ENCODE measurements around the gene GTPBP3.

GTPBP3 gene

DNA sequence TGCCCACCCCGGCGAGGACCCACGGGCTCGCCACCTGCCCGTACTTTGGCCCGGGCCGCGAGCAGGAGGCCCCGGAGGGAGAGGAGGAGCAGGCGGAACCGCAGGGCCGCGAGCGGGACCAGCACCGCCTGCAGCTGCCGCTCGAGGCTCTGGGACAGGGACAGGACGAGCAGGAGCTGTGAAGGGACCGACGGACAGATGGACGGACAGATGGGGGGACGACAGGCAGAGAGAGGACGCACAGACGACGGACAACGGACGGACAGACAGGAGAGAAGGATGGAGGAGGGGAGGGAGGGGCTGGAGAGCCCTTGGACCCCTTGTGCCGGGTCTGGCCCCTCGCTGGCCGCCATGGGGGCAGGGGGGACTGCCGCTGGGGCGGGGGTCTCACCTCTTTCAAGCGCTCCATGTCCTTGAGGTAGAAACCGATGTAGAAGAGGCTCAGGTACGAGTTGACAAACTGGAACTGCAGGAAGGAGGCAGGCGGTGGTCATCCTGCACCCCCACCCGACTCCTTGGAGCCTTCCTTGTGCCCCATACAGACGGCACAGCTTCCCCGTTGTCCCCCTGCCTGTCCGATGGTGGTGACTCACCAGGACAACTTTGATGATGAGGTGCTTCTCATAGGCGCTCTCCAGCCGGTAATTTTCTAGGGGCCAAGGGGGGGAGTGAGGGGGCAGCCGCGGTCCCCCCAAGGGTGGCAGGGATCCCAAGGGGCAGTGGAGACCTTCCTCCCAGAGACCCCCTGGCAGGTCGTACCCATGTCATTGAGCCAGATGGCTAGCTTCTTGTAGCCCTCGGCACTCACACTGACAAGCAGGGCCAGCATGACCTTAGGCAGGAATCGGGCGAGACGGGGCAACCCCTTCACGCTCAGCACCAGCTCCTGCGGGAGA, 7.7 kb upstream of the GTPBP3 start:
- no peak for DNase-seq

DNA sequence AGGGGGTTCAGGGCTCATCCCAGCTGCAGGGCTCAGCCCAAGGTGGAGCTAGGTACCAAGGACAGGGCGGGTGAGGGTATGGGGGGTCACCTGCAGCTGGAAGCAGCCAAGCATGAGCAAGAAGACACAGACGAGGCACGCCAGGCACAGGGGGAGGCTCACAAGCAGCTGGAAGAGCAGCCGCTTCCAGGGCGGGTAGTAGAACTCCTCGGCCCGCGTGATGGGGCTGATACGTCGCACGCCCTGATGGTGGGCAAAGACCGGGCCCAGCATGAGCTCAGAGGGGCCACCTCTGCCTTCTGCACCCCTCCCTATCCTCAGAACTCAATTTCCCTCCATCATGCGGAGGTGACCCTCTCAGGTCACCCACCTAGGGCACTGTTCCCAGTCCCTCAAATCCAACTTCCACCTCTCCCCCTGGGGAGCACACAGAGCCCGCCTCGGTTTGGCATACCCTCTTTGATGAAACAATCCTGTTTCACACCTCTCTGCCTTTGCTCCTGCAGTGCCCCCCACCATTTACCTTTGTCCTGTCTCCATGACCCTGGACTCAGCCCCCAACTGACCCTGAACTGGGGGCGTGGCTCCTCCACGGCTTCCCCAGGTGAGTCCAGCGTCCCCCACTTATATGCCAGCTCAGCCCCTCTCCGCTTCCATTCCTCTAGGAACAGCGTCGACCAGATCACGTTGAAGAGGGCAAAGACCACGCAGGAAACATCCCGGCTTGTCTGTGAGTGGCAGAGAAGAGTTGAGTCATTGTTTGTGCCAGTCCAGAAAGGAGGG, 6.9 kb upstream of the GTPBP3 start:
- DNase-seq = no peak

- no peak for DNase-seq
Measured at GRCh38 chr19:17331045-17331558, 6.3 kb upstream of the GTPBP3 start.

GRCh38 chr19:17332360-17332676, 5.0 kb upstream of the GTPBP3 start:
- DNase-seq = no peak

- DNase-seq = peak; percentile 15
Measured at GRCh38 chr19:17332677-17333581, 4.4 kb upstream of the GTPBP3 start.

DNA sequence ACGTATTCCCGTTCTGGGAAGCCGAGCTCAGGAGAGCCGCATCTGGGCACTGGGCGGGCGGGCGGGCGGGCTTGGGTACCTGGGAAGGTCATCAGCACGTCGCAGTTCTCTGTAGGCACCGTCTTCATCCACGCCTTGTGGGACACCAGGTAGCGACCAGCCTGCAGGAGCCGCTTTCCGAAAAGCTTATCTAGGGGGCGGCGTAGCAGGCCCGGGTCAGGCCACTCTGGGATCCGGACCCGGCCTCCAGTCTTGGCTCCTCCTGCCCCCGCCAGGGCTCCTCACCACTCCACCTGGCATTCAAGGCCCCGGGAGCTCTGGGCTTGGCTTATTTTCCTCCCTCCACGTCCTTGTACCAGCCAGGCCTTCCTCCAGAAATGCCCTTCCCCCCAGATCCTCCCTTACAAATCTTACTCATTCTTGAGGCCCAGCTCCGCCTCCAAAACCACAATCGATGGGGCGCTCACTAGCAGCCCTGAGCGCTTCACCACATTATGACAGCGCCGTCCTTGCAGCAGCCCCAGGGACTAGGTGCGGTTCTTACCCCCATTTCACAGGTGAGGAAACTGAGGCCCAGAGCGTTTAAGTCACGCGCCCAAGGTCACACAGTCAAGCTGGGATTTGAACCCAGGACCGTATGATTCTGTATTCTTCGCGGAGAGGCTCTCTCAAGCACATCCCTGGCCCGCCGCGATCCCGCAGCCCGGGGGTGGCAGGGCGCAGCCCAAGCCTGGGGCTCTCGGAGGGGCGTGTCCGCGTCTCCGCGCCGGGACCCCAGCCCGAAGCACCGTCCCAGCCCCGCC, 3.5 kb upstream of the GTPBP3 start:
- DNase-seq = no peak

GRCh38 chr19:17334414-17335409, 2.6 kb upstream of the GTPBP3 start, which contains the start of gene ANO8:
TSS of gene ANO8 (minus strand) at chr19:17334855. CDS start at chr19:17334670, 185 bp downstream.
- peak; percentile 95 for DNase-seq

DNA sequence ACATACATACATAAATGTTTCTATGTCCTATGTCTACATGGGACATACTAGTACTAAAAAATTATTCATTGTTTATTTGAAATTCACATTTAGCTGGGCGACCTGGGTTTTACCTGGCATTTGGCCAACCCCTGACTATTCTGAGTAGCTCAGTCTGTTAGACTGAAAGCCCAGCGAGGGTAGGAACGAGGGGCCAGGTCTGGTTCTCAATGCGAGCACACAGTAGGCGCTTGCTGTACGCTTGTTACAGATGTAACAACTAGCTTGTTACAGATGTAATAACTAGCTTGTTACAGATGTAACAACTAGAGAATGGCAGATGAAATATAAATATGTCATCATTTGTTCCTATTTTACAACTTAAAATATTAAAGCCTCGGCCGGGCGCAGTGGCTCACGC, 1.8 kb upstream of the GTPBP3 start:
- DNase-seq = no peak

GRCh38 chr19:17337675-17338432, 501 bp downstream of the GTPBP3 start:
- DNase-seq = peak; percentile 35

DNA sequence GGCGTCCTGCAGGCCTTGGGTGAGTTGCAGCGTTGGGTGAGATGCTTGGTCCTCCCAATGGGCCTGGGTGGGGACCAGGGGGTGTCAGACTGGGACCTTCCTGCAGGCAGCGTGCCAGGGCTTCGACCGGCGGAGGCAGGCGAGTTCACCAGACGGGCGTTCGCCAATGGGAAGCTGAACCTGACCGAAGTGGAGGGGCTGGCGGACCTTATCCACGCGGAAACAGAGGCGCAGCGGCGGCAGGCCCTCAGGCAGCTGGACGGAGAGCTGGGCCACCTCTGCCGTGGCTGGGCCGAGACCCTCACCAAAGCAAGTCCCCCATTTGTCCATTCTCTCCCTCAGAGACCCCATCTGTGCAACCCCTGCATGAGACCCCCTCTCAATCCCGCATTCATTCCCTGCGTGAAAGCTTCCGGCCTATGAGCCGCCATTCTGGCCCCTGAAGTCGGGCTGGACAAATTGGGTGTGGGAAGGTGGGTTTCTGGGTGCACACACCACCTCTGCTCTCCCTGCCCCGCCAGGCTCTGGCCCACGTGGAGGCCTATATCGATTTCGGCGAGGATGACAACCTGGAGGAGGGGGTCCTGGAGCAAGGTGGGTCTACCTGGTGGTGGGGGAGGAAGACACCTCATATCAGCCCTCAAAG, 1.2 kb downstream of the GTPBP3 start:
- DNase-seq = no peak

DNA sequence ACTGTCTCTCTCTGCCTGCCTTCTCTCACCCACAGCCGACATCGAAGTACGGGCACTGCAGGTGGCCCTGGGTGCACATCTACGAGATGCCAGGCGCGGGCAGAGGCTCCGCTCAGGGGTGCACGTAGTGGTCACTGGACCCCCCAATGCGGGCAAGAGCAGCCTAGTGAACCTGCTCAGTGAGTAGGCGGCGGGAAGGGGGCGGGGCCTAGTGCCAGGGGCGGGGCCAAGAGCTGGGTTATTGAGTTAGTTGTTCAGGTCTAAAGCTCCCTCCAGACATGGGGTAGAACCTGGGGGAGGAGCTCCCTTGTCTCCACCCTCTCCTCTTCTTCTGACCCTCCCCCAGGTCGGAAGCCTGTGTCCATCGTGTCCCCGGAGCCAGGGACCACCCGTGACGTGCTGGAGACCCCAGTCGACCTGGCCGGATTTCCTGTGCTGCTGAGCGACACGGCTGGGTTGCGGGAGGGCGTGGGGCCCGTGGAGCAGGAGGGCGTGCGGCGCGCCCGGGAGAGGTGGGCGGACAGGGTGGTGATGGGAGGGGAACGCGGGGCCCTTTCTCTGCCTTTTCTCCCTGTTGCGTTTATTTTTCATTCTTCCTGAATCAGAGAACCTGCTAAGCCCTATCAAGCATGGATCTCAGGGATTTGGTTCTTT, 1.9 kb downstream of the GTPBP3 start:
- no peak for DNase-seq

- DNase-seq = no peak
Measured at GRCh38 chr19:17340302-17340870, 3.0 kb downstream of the GTPBP3 start.

GRCh38 chr19:17340871-17341357, 3.6 kb downstream of the GTPBP3 start:
- DNase-seq = no peak

GRCh38 chr19:17341386-17341785, 4.0 kb downstream of the GTPBP3 start:
- DNase-seq = no peak

DNA sequence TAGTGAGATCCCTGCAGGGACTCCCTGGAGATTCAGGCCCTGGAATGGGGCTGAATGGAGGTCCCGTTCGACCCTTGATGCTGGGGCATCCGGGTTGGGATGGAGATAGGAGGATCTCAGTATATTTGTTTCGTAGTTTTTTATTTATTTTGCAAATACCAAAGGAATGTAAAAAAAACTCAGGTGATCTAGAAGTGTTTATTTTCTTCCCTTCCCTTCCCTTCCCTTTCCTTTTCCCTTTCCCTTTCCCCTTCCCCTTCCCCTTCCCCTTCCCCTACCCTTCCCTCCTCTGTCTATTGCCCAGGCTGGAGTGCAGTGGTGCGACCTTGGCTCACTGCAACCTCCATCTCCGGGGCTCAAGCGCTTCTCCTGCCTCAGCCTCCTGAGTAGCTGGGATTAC, 4.5 kb downstream of the GTPBP3 start:
- DNase-seq = no peak

GRCh38 chr19:17346109-17346671, 8.8 kb downstream of the GTPBP3 start:
- DNase-seq = peak; percentile 62

GRCh38 chr19:17347361-17347760, 10.0 kb downstream of the GTPBP3 start:
- no peak for DNase-seq

DNA sequence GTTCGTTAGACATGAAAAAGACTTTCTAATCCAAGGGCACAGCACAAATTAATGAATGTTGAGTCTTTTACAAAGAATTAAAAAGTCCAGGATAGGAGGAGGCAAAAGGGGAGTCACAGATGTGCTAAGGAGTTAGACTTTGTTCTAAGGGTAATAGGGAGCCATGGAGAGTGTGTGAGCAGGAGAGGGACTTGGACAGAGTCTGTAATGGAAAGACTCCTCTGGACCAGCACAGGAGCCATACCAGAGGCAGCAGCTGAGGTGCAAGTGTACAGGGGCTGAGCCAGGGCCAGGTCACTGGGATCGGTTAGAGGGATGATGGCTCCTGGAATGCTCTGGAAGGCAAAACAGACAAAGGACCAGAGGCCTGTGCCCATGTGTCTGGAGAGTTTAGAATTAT, 10.5 kb downstream of the GTPBP3 start:
- DNase-seq = no peak

All from NCI-H1092 treated with DMSO at 0.1 percent for 48 hours (cell line).